ENCODE measurements around the gene KIAA1755.
"Not testable (repeated sequence)": the region's sequence is repeated elsewhere in the genome, so short reads cannot be mapped to it uniquely, and the experiment has no call there.

GRCh38 chr20:38251441-38251840, 9.1 kb downstream of the KIAA1755 start:
- TF ChIP-seq, protein P1, sequence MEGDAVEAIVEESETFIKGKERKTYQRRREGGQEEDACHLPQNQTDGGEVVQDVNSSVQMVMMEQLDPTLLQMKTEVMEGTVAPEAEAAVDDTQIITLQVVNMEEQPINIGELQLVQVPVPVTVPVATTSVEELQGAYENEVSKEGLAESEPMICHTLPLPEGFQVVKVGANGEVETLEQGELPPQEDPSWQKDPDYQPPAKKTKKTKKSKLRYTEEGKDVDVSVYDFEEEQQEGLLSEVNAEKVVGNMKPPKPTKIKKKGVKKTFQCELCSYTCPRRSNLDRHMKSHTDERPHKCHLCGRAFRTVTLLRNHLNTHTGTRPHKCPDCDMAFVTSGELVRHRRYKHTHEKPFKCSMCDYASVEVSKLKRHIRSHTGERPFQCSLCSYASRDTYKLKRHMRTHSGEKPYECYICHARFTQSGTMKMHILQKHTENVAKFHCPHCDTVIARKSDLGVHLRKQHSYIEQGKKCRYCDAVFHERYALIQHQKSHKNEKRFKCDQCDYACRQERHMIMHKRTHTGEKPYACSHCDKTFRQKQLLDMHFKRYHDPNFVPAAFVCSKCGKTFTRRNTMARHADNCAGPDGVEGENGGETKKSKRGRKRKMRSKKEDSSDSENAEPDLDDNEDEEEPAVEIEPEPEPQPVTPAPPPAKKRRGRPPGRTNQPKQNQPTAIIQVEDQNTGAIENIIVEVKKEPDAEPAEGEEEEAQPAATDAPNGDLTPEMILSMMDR (IDR thresholded peaks at IDR 0.05): not testable (repeated sequence)
- not testable (repeated sequence) for TF ChIP-seq ZFX (IDR thresholded peaks at IDR 0.05; ENCODE audit: borderline replicate concordance)
